Astrocyte (in vitro differentiated cells and primary cell): ENCODE measurements around the gene OR2B2.

Source experiments
- CTCF ChIP-seq: IDR thresholded peaks from 2 replicates; pipeline ENCODE4 v1.5.1; 2011; ENCODE audit warnings: low read depth, mild to moderate bottlenecking, inconsistent platforms, low read length, moderate library complexity; ENCODE audit not compliant: insufficient read depth
- EZH2 ChIP-seq: IDR thresholded peaks from 2 replicates; pipeline ENCODE4 v1.6.1; 2012; ENCODE audit warnings: mild to moderate bottlenecking, low read length, inconsistent platforms; ENCODE audit not compliant: insufficient read depth

- TF ChIP-seq EZH2 (no peak), CTCF (no peak)
These were observed 38.9 kb downstream of the OR2B2 start for GRCh38 chr6:27873021-27873940.
